Measurements from ENCODE around the gene PLCB2. TPM values are rescaled to one million over a fixed set of nuclear protein-coding genes. Genes with fewer than 3 reads are reported as not detected.

Gene PLCB2
- total RNA-seq, 1 experiment from 2014 or later: 0.84 TPM

DNA sequence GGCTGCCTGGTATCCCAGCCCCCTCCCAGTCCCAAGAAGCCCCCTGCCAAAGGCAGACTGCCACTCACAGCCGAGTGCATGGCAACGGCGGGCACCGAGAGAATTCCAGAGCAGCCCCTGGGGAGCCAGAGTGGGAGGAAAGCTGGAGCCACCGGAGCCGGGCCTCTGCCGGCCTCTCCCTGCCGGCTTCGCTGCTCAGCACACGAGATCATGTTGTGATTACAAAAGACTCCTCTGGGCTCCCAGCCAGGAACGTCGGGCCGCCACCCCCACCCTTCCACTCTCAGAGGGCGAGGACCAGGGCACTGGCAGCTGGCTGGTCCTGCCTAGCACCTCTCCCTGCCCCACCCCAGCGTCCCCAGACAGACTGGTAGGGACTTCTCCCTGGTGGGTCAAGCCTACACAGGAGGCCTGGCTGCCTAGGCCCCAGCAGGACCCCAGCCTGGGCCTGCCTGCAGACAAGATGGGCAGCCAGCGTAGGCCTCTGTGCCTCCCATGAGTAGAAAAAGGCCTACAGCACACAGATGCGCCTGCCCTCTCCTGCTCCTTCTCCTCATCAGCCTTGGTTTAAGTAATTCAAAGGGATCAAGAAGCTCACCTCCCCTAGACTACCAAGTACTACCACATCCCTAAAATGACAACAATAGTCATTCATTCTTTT is 33.1 kb upstream of the PLCB2 start, which contains the start of gene CCDC9B:
Gene CCDC9B (minus strand): TSS at position 200 of the 661 bp plus-strand sequence. CDS start 120 bp downstream, at position 80.
- H3K27me3 Mint-ChIP-seq (ENCODE audit: insufficient read depth, unreplicated experiment): no peaks in the 10 kb centered on the region
- H3K9me3 Mint-ChIP-seq (ENCODE audit: unreplicated experiment): no peaks in the 10 kb centered on the region
- DNase-seq (ENCODE audit: unreplicated experiment): peak; percentile 95
- BruUV-seq (replicated peaks): no TSS peak
- peak within 1 kb of the TSS; percentile 79 for H3K4me3 Mint-ChIP-seq (ENCODE audit: unreplicated experiment)
- H3K4me1 Mint-ChIP-seq (ENCODE audit: insufficient read depth, unreplicated experiment): peaks cover 46% of the 10 kb centered on the region
- TF ChIP-seq, protein P1, sequence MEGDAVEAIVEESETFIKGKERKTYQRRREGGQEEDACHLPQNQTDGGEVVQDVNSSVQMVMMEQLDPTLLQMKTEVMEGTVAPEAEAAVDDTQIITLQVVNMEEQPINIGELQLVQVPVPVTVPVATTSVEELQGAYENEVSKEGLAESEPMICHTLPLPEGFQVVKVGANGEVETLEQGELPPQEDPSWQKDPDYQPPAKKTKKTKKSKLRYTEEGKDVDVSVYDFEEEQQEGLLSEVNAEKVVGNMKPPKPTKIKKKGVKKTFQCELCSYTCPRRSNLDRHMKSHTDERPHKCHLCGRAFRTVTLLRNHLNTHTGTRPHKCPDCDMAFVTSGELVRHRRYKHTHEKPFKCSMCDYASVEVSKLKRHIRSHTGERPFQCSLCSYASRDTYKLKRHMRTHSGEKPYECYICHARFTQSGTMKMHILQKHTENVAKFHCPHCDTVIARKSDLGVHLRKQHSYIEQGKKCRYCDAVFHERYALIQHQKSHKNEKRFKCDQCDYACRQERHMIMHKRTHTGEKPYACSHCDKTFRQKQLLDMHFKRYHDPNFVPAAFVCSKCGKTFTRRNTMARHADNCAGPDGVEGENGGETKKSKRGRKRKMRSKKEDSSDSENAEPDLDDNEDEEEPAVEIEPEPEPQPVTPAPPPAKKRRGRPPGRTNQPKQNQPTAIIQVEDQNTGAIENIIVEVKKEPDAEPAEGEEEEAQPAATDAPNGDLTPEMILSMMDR (IDR thresholded peaks at IDR 0.05; ENCODE audit: unreplicated experiment): no peak
- ChIA-PET CTCF (interaction anchor here (0.6 to 12.1 kb wide), 15 partner anchors 13 to 282 kb away, joined by 3 to 179 read pairs (median 7); partner anchors contain the start of genes ANKRD63 and INAFM2), POLR2A (interaction anchor here (0.7 to 6.2 kb wide), 15 partner anchors 10 to 294 kb away, joined by 3 to 62 read pairs (median 4); partner anchors contain the start of genes INAFM2, IVD and KNSTRN)
- H3K27ac Mint-ChIP-seq (ENCODE audit: low read depth, unreplicated experiment): peak within 1 kb of the TSS; percentile 79
- intact Hi-C loops (cut with micrococcal nuclease): loop anchor here (1.0 kb wide), 1 partner anchor 27 kb away; no protein-coding TSS in a partner anchor
- peaks cover 12% of the 10 kb centered on the region for H3K36me3 Mint-ChIP-seq (ENCODE audit: insufficient read depth, unreplicated experiment)

DNA sequence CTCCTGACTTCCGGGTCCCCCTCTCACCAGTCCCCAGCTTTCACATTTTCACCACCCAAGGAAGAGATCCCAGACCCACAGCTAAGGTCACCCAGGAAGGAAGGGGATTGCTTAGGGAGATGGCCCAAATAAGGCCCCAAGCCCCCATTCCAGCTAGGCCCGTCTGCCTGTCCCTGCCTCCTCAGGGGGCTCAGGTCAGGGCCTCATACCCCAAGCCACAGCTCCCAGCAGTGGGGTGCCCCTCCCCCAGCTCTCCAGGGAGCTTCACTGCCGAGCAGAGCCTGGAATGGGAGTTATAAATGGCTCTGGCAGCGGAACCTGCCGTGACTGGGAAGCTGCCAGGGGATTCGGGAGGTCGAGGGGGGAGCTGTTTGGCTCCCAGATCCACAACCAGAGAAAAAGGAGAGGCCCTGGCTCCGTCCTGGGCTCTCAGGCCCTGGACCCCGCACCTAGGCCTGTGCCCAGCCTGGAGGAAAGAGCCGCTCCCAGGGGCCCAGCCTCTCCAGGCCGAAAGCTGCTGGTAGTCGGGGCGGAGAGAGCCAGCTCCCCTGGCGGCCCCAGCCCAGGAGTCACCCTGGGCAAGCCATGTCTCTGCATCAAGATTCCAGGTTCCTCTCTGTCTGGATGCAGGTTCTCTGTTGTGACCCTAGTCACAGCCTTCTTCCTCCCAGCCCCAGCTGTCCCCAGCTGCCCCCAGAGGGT is 32.5 kb upstream of the PLCB2 start:
- Mint-ChIP-seq H3K4me3 (ENCODE audit: unreplicated experiment) (peak overlapping the region; percentile 79), H3K4me1 (ENCODE audit: insufficient read depth, unreplicated experiment) (peaks cover 44% of the 10 kb centered on the region), H3K27me3 (ENCODE audit: insufficient read depth, unreplicated experiment) (no peaks in the 10 kb centered on the region), H3K9me3 (ENCODE audit: unreplicated experiment) (no peaks in the 10 kb centered on the region), H3K36me3 (ENCODE audit: insufficient read depth, unreplicated experiment) (peaks cover 12% of the 10 kb centered on the region), H3K27ac (ENCODE audit: low read depth, unreplicated experiment) (peak overlapping the region; percentile 79)
- intact Hi-C loops (cut with micrococcal nuclease): loop anchor here (1.0 kb wide), 1 partner anchor 28 kb away; no protein-coding TSS in a partner anchor
- no TSS peak for BruUV-seq (replicated peaks)
- DNase-seq (ENCODE audit: unreplicated experiment): peak; percentile 65
- TF ChIP-seq, protein P1 (IDR thresholded peaks at IDR 0.05; ENCODE audit: unreplicated experiment): no peak
- CTCF ChIA-PET: interaction anchor here (0.6 to 12.1 kb wide), 16 partner anchors 12 to 262 kb away, joined by 3 to 179 read pairs (median 8); partner anchors contain the start of gene INAFM2
- POLR2A ChIA-PET: interaction anchor here (0.7 to 6.2 kb wide), 15 partner anchors 9 to 293 kb away, joined by 3 to 62 read pairs (median 4); partner anchors contain the start of genes INAFM2, IVD and KNSTRN

DNA sequence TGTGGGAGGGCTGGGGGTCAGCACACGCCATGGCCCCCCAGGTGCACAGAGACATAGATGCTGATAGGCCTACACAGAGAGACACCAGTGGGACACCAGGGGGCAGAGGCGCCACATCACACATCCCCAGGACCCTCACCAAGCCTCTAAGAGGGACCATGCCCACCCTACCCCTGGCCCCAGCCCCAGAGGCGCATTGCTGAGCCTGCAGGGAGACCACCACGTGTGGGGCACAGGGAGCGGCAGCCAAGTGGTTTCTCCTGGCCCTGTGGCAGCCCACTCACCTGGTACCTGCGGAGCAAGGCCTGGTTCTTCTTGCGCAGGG is 31.8 kb upstream of the PLCB2 start:
- intact Hi-C loops (cut with micrococcal nuclease): no loop called here
- POLR2A ChIA-PET: interaction anchor here (0.8 to 6.2 kb wide), 10 partner anchors 9 to 109 kb away, joined by 3 to 62 read pairs (median 4); partner anchors contain the start of genes INAFM2 and KNSTRN
- H3K27me3 Mint-ChIP-seq (ENCODE audit: insufficient read depth, unreplicated experiment): no peaks in the 10 kb centered on the region
- DNase-seq (ENCODE audit: unreplicated experiment): peak; percentile 22
- CTCF ChIA-PET: interaction anchor here (0.6 to 12.1 kb wide), 17 partner anchors 11 to 345 kb away, joined by 3 to 179 read pairs (median 7); partner anchors contain the start of gene INAFM2
- H3K36me3 Mint-ChIP-seq (ENCODE audit: insufficient read depth, unreplicated experiment): peaks cover 12% of the 10 kb centered on the region
- BruUV-seq (replicated peaks): no TSS peak
- no peaks in the 10 kb centered on the region for H3K9me3 Mint-ChIP-seq (ENCODE audit: unreplicated experiment)
- peak overlapping the region; percentile 79 for H3K4me3 Mint-ChIP-seq (ENCODE audit: unreplicated experiment)
- H3K27ac Mint-ChIP-seq (ENCODE audit: low read depth, unreplicated experiment): peak overlapping the region; percentile 79
- H3K4me1 Mint-ChIP-seq (ENCODE audit: insufficient read depth, unreplicated experiment): peaks cover 47% of the 10 kb centered on the region
- TF ChIP-seq, protein P1 (IDR thresholded peaks at IDR 0.05; ENCODE audit: unreplicated experiment): no peak

All from MCF 10A (cell line).